ENCODE measurements around the gene TPRG1.

TPRG1 gene

GRCh38 chr3:189342811-189343210 lies 171.0 kb downstream of the TPRG1 start:
- H3K36me3 Mint-ChIP-seq (ENCODE audit: low read depth) = no peaks in the 10 kb centered on the region
- no peak overlapping the region for H3K27ac Mint-ChIP-seq
- H3K4me1 Mint-ChIP-seq (ENCODE audit: low read depth) = peaks cover 1% of the 10 kb centered on the region
- DNase-seq = no peak
- no peaks in the 10 kb centered on the region for H3K27me3 Mint-ChIP-seq
- H3K9me3 Mint-ChIP-seq = no peaks in the 10 kb centered on the region
- H3K4me3 Mint-ChIP-seq = no peak overlapping the region

GRCh38 chr3:189344996-189345395 lies 173.2 kb downstream of the TPRG1 start:
- Mint-ChIP-seq H3K4me1 (ENCODE audit: low read depth) (peaks cover 1% of the 10 kb centered on the region), H3K36me3 (ENCODE audit: low read depth) (no peaks in the 10 kb centered on the region), H3K27me3 (no peaks in the 10 kb centered on the region), H3K9me3 (no peaks in the 10 kb centered on the region), H3K4me3 (no peak overlapping the region), H3K27ac (no peak overlapping the region)
- no peak for DNase-seq

GRCh38 chr3:189349772-189350171 lies 178.0 kb downstream of the TPRG1 start:
- H3K9me3 Mint-ChIP-seq = no peaks in the 10 kb centered on the region
- DNase-seq = no peak
- no peak overlapping the region for H3K4me3 Mint-ChIP-seq
- H3K4me1 Mint-ChIP-seq (ENCODE audit: low read depth) = peaks cover 7% of the 10 kb centered on the region
- H3K27ac Mint-ChIP-seq = no peak overlapping the region
- no peaks in the 10 kb centered on the region for H3K36me3 Mint-ChIP-seq (ENCODE audit: low read depth)
- H3K27me3 Mint-ChIP-seq = no peaks in the 10 kb centered on the region

GRCh38 chr3:189353318-189353965 lies 181.7 kb downstream of the TPRG1 start:
- peaks cover 27% of the 10 kb centered on the region for H3K4me1 Mint-ChIP-seq (ENCODE audit: low read depth)
- H3K36me3 Mint-ChIP-seq (ENCODE audit: low read depth) = no peaks in the 10 kb centered on the region
- H3K9me3 Mint-ChIP-seq = no peaks in the 10 kb centered on the region
- H3K27ac Mint-ChIP-seq = no peak overlapping the region
- DNase-seq = no peak
- no peak overlapping the region for H3K4me3 Mint-ChIP-seq
- no peaks in the 10 kb centered on the region for H3K27me3 Mint-ChIP-seq

GRCh38 chr3:189353988-189354889 lies 182.5 kb downstream of the TPRG1 start:
- no peaks in the 10 kb centered on the region for H3K9me3 Mint-ChIP-seq
- no peak for DNase-seq
- H3K27ac Mint-ChIP-seq = no peak overlapping the region
- H3K36me3 Mint-ChIP-seq (ENCODE audit: low read depth) = no peaks in the 10 kb centered on the region
- no peaks in the 10 kb centered on the region for H3K27me3 Mint-ChIP-seq
- no peak overlapping the region for H3K4me3 Mint-ChIP-seq
- peaks cover 27% of the 10 kb centered on the region for H3K4me1 Mint-ChIP-seq (ENCODE audit: low read depth)

GRCh38 chr3:189355115-189355480 lies 183.3 kb downstream of the TPRG1 start:
- no peaks in the 10 kb centered on the region for H3K27me3 Mint-ChIP-seq
- no peak overlapping the region for H3K4me3 Mint-ChIP-seq
- H3K4me1 Mint-ChIP-seq (ENCODE audit: low read depth) = peaks cover 27% of the 10 kb centered on the region
- H3K9me3 Mint-ChIP-seq = no peaks in the 10 kb centered on the region
- no peak for DNase-seq
- no peaks in the 10 kb centered on the region for H3K36me3 Mint-ChIP-seq (ENCODE audit: low read depth)
- H3K27ac Mint-ChIP-seq = no peak overlapping the region

GRCh38 chr3:189355481-189356201 lies 183.9 kb downstream of the TPRG1 start:
- no peaks in the 10 kb centered on the region for H3K9me3 Mint-ChIP-seq
- H3K4me3 Mint-ChIP-seq = peak overlapping the region; percentile 34
- H3K27me3 Mint-ChIP-seq = no peaks in the 10 kb centered on the region
- H3K4me1 Mint-ChIP-seq (ENCODE audit: low read depth) = peaks cover 27% of the 10 kb centered on the region
- H3K27ac Mint-ChIP-seq = peak overlapping the region; percentile 79
- DNase-seq = no peak
- H3K36me3 Mint-ChIP-seq (ENCODE audit: low read depth) = no peaks in the 10 kb centered on the region

- Mint-ChIP-seq H3K9me3 (no peaks in the 10 kb centered on the region), H3K27ac (no peak overlapping the region), H3K27me3 (no peaks in the 10 kb centered on the region), H3K4me1 (ENCODE audit: low read depth) (peaks cover 15% of the 10 kb centered on the region), H3K36me3 (ENCODE audit: low read depth) (no peaks in the 10 kb centered on the region), H3K4me3 (no peak overlapping the region)
- DNase-seq = no peak
Observed at GRCh38 chr3:189360291-189360690, 188.5 kb downstream of the TPRG1 start.

- H3K36me3 Mint-ChIP-seq (ENCODE audit: low read depth) = no peaks in the 10 kb centered on the region
- H3K4me1 Mint-ChIP-seq (ENCODE audit: low read depth) = peaks cover 6% of the 10 kb centered on the region
Observed at GRCh38 chr3:189361103-189361835, 189.5 kb downstream of the TPRG1 start.

GRCh38 chr3:189363590-189364255 lies 192.0 kb downstream of the TPRG1 start:
- no peak for DNase-seq
- H3K9me3 Mint-ChIP-seq = no peaks in the 10 kb centered on the region
- peaks cover 4% of the 10 kb centered on the region for H3K4me1 Mint-ChIP-seq (ENCODE audit: low read depth)
- no peaks in the 10 kb centered on the region for H3K27me3 Mint-ChIP-seq
- H3K27ac Mint-ChIP-seq = no peak overlapping the region
- H3K36me3 Mint-ChIP-seq (ENCODE audit: low read depth) = no peaks in the 10 kb centered on the region
- no peak overlapping the region for H3K4me3 Mint-ChIP-seq

More at GRCh38 chr3:189361103-189361835, 189.5 kb downstream of the TPRG1 start:
- H3K9me3 Mint-ChIP-seq = no peaks in the 10 kb centered on the region
- H3K27me3 Mint-ChIP-seq = no peaks in the 10 kb centered on the region
- no peak for DNase-seq
- H3K27ac Mint-ChIP-seq = no peak overlapping the region
- H3K4me3 Mint-ChIP-seq = no peak overlapping the region

GRCh38 chr3:189365609-189366564 lies 194.1 kb downstream of the TPRG1 start:
- H3K27ac Mint-ChIP-seq = no peak overlapping the region
- no peaks in the 10 kb centered on the region for H3K27me3 Mint-ChIP-seq
- no peaks in the 10 kb centered on the region for H3K36me3 Mint-ChIP-seq (ENCODE audit: low read depth)
- H3K9me3 Mint-ChIP-seq = no peaks in the 10 kb centered on the region
- H3K4me3 Mint-ChIP-seq = no peak overlapping the region
- peaks cover 4% of the 10 kb centered on the region for H3K4me1 Mint-ChIP-seq (ENCODE audit: low read depth)
- no peak for DNase-seq

- no peaks in the 10 kb centered on the region for H3K27me3 Mint-ChIP-seq
- no peaks in the 10 kb centered on the region for H3K36me3 Mint-ChIP-seq (ENCODE audit: low read depth)
- H3K4me3 Mint-ChIP-seq = no peak overlapping the region
- H3K9me3 Mint-ChIP-seq = no peaks in the 10 kb centered on the region
- H3K4me1 Mint-ChIP-seq (ENCODE audit: low read depth) = peaks cover 4% of the 10 kb centered on the region
- no peak for DNase-seq
- no peak overlapping the region for H3K27ac Mint-ChIP-seq
Observed at GRCh38 chr3:189368384-189368783, 196.6 kb downstream of the TPRG1 start.

GRCh38 chr3:189369636-189370035 lies 197.9 kb downstream of the TPRG1 start:
- Mint-ChIP-seq H3K4me1 (ENCODE audit: low read depth) (peaks cover 4% of the 10 kb centered on the region), H3K27ac (no peak overlapping the region)

More at GRCh38 chr3:189369636-189370035, 197.9 kb downstream of the TPRG1 start:
- DNase-seq = no peak
- Mint-ChIP-seq H3K27me3 (no peaks in the 10 kb centered on the region), H3K4me3 (no peak overlapping the region), H3K9me3 (no peaks in the 10 kb centered on the region), H3K36me3 (ENCODE audit: low read depth) (no peaks in the 10 kb centered on the region)

Measured in activated T-cell treated with anti-CD3 and anti-CD28 coated beads, Interleukin-2, amount 50 U/mL, for 24 hours (primary cell).